Measurements from ENCODE around the gene SPA17.

- TF ChIP-seq CTCF (IDR thresholded peaks at IDR 0.05) (no peak), POLR2AphosphoS5 (IDR thresholded peaks at IDR 0.05) (no peak)
Measured at GRCh38 chr11:124678416-124678815, 4.7 kb downstream of the SPA17 start.
